ENCODE measurements around the gene COL1A2. TPM values are rescaled to one million over a fixed set of nuclear protein-coding genes. Genes with fewer than 3 reads are reported as not detected.

Gene COL1A2
- total RNA-seq, 1 donor from 2014 or later, result 110 TPM

GRCh38 chr7:94440451-94441039 is 45.9 kb downstream of the COL1A2 start:
- Mint-ChIP-seq H3K9me3 (no peaks in the 10 kb centered on the region), H3K36me3 (ENCODE audit: low read depth) (no peaks in the 10 kb centered on the region), H3K27ac (ENCODE audit: unreplicated experiment) (peak overlapping the region; percentile 8), H3K4me3 (no peak overlapping the region), H3K27me3 (ENCODE audit: low read depth) (no peaks in the 10 kb centered on the region), H3K4me1 (peaks cover 27% of the 10 kb centered on the region)
- no peak for DNase-seq (ENCODE audit: low read depth, low spot score)
- no peak for TF ChIP-seq CTCF (conservative IDR thresholded peaks at IDR 0.05)

- Mint-ChIP-seq H3K36me3 (ENCODE audit: low read depth) (no peaks in the 10 kb centered on the region), H3K9me3 (no peaks in the 10 kb centered on the region), H3K27me3 (ENCODE audit: low read depth) (no peaks in the 10 kb centered on the region), H3K4me1 (peaks cover 26% of the 10 kb centered on the region), H3K4me3 (no peak overlapping the region), H3K27ac (ENCODE audit: unreplicated experiment) (no peak overlapping the region)
- TF ChIP-seq CTCF (conservative IDR thresholded peaks at IDR 0.05), result no peak
- DNase-seq (ENCODE audit: low read depth, low spot score), result no peak
Observed at GRCh38 chr7:94441138-94441537, 46.4 kb downstream of the COL1A2 start.

- DNase-seq (ENCODE audit: low read depth, low spot score), result no peak
- H3K27me3 Mint-ChIP-seq (ENCODE audit: low read depth), result no peaks in the 10 kb centered on the region
- no peak for TF ChIP-seq CTCF (conservative IDR thresholded peaks at IDR 0.05)
- H3K36me3 Mint-ChIP-seq (ENCODE audit: low read depth), result no peaks in the 10 kb centered on the region
- H3K9me3 Mint-ChIP-seq, result no peaks in the 10 kb centered on the region
- H3K4me1 Mint-ChIP-seq, result peaks cover 24% of the 10 kb centered on the region
- H3K4me3 Mint-ChIP-seq, result no peak overlapping the region
- H3K27ac Mint-ChIP-seq (ENCODE audit: unreplicated experiment), result no peak overlapping the region
Observed at GRCh38 chr7:94442639-94443038, 47.9 kb downstream of the COL1A2 start.

GRCh38 chr7:94444813-94445212 is 50.1 kb downstream of the COL1A2 start:
- Mint-ChIP-seq H3K4me1 (peaks cover 16% of the 10 kb centered on the region), H3K27ac (ENCODE audit: unreplicated experiment) (no peak overlapping the region), H3K36me3 (ENCODE audit: low read depth) (no peaks in the 10 kb centered on the region), H3K4me3 (no peak overlapping the region), H3K27me3 (ENCODE audit: low read depth) (no peaks in the 10 kb centered on the region), H3K9me3 (no peaks in the 10 kb centered on the region)
- DNase-seq (ENCODE audit: low read depth, low spot score), result no peak
- no peak for TF ChIP-seq CTCF (conservative IDR thresholded peaks at IDR 0.05)

GRCh38 chr7:94445696-94446194 is 51.0 kb downstream of the COL1A2 start:
- no peaks in the 10 kb centered on the region for H3K27me3 Mint-ChIP-seq (ENCODE audit: low read depth)
- peaks cover 6% of the 10 kb centered on the region for H3K4me1 Mint-ChIP-seq
- no peak for DNase-seq (ENCODE audit: low read depth, low spot score)
- no peak overlapping the region for H3K27ac Mint-ChIP-seq (ENCODE audit: unreplicated experiment)
- no peaks in the 10 kb centered on the region for H3K9me3 Mint-ChIP-seq
- H3K36me3 Mint-ChIP-seq (ENCODE audit: low read depth), result no peaks in the 10 kb centered on the region
- H3K4me3 Mint-ChIP-seq, result no peak overlapping the region
- TF ChIP-seq CTCF (conservative IDR thresholded peaks at IDR 0.05), result no peak
